ENCODE results near the gene RHOU. TPM values are rescaled to one million over a fixed set of nuclear protein-coding genes. Genes with fewer than 3 reads are reported as not detected.

The RHOU gene
- total and polyA plus RNA-seq, 7 donors = 5.7 to 90.9 (median 18.9) TPM

GRCh38 chr1:228763561-228763960 lies 28.3 kb downstream of the RHOU start:
- H3K27me3 ChIP-seq (ENCODE audit: insufficient read depth in 3 of 3, low read length in 2 of 3) = no peaks in the 10 kb centered on the region
- no peaks in the 10 kb centered on the region for H3K9me3 ChIP-seq
- no peak for DNase-seq
- H3K27ac ChIP-seq = no peak overlapping the region
- no peaks in the 10 kb centered on the region for H3K4me1 ChIP-seq
- TF ChIP-seq CTCF (IDR thresholded peaks at IDR 0.05) = no peak
- WGBS, 3 donors = 81 to 84% (median 82%) methylated on average over 3 of the region's 3 CpGs
- intact Hi-C loops (cut with DNase I) = no loop called here
- ATAC-seq = no peak
- H3K4me3 ChIP-seq = no peak overlapping the region
- no peaks in the 10 kb centered on the region for H3K36me3 ChIP-seq (ENCODE audit: insufficient read depth in 1 of 2, low read depth in 1 of 2)

GRCh38 chr1:228765168-228765946 lies 30.1 kb downstream of the RHOU start:
- Histone ChIP-seq H3K9me3 (no peaks in the 10 kb centered on the region), H3K27ac (no peak overlapping the region), H3K27me3 (ENCODE audit: insufficient read depth in 3 of 3, low read length in 2 of 3) (no peaks in the 10 kb centered on the region), H3K4me3 (no peak overlapping the region), H3K4me1 (no peaks in the 10 kb centered on the region), H3K36me3 (ENCODE audit: insufficient read depth in 1 of 2, low read depth in 1 of 2) (no peaks in the 10 kb centered on the region)
- no peak for DNase-seq
- 83 to 91% (median 87%) methylated on average over 8 of the region's 8 CpGs for WGBS, 3 donors
- no peak for TF ChIP-seq CTCF (IDR thresholded peaks at IDR 0.05)
- intact Hi-C loops (cut with DNase I) = no loop called here
- no peak for ATAC-seq

- ATAC-seq = no peak
- H3K4me1 ChIP-seq = no peaks in the 10 kb centered on the region
- H3K27ac ChIP-seq = no peak overlapping the region
- 82 to 96% (median 90%) methylated on average over 3 of the region's 3 CpGs for WGBS, 3 donors
- no peak overlapping the region for H3K4me3 ChIP-seq
- no peak for DNase-seq
- no peaks in the 10 kb centered on the region for H3K36me3 ChIP-seq (ENCODE audit: insufficient read depth in 1 of 2, low read depth in 1 of 2)
- no peak for TF ChIP-seq CTCF (IDR thresholded peaks at IDR 0.05)
- intact Hi-C loops (cut with DNase I) = no loop called here
- H3K9me3 ChIP-seq = no peaks in the 10 kb centered on the region
- no peaks in the 10 kb centered on the region for H3K27me3 ChIP-seq (ENCODE audit: insufficient read depth in 3 of 3, low read length in 2 of 3)
These were observed 31.5 kb downstream of the RHOU start for GRCh38 chr1:228766788-228767187.

GRCh38 chr1:228767636-228768354 lies 32.5 kb downstream of the RHOU start:
- Histone ChIP-seq H3K27me3 (ENCODE audit: insufficient read depth in 3 of 3, low read length in 2 of 3) (no peaks in the 10 kb centered on the region), H3K4me3 (no peak overlapping the region), H3K9me3 (no peaks in the 10 kb centered on the region), H3K4me1 (no peaks in the 10 kb centered on the region), H3K36me3 (ENCODE audit: insufficient read depth in 1 of 2, low read depth in 1 of 2) (no peaks in the 10 kb centered on the region), H3K27ac (no peak overlapping the region)
- DNase-seq (no peak), ATAC-seq (no peak)
- no peak for TF ChIP-seq CTCF (IDR thresholded peaks at IDR 0.05)
- 28 to 50% (median 38%) methylated on average over 6 of the region's 6 CpGs for WGBS, 3 donors
- intact Hi-C loops (cut with DNase I) = no loop called here

Data from psoas muscle (tissue), 8 donors.